ENCODE measurements around the gene LSAMP.

DNA sequence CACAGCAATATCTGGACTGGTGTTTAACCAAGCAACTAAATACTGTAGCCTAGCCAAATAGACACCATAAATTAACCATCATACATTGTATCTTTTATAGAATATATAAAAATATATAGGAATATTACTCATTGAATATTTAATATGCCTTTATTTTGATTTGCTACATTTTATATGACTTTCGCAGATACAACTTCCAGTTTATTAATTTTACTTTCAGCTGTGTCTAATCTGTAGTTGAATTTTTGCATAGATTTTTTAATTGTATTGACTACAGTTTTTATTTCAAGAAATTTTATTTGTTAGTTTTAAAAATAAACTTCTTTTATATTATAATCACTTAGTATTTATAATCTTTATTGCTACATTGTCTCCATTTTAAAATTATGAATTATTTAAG lies 299.7 kb downstream of the LSAMP start:
- TF ChIP-seq ZNF223 (tag by site-specific recombination; IDR thresholded peaks at IDR 0.05) (no peak), ZNF624 (tag by site-specific recombination; IDR thresholded peaks at IDR 0.05) (no peak), MZF1 (tag by site-specific recombination; IDR thresholded peaks at IDR 0.05; ENCODE audit: borderline replicate concordance) (no peak), ZNF629 (tag by site-specific recombination; IDR thresholded peaks at IDR 0.05) (no peak), ZNF830 (tag by site-specific recombination; IDR thresholded peaks at IDR 0.05; ENCODE audit: low read depth) (no peak)
